Stomach (tissue), 9 donors: Measurements from ENCODE around the gene YWHAG. TPM values are rescaled to one million over a fixed set of nuclear protein-coding genes. Genes with fewer than 3 reads are reported as not detected.
"Not testable (repeated sequence)": the region's sequence is repeated elsewhere in the genome, so short reads cannot be mapped to it uniquely, and the experiment has no call there.

Experiments
- DNase-seq, 2 donors: peaks; one replicate each; pipeline versions ENCODE4 v3.0.0 to v3.0.0-alpha.2; 2013 to 2019
- H3K27ac ChIP-seq, 5 donors: fragments of 200-600 bp in 4 of 5; sonication (generic) in 4 of 5; one replicate each; pipeline ENCODE4 v1.5.1; 2013 to 2019; ENCODE audit warnings: mild to moderate bottlenecking in 1 of 5, moderate library complexity in 1 of 5
- H3K27me3 ChIP-seq, 3 donors: fragments of 200-600 bp; sonication (generic); one replicate each; pipeline ENCODE4 v1.5.1; 2017 to 2019; ENCODE audit warnings: mixed run types in 1 of 3
- H3K36me3 ChIP-seq, 4 donors: fragments of 200-600 bp; sonication (generic); 1 replicate in 3 of 4; 2 replicates in 1 of 4; pipeline ENCODE4 v1.5.1; 2016 to 2019
- H3K4me1 ChIP-seq, 4 donors: fragments of 200-600 bp; sonication (generic); one replicate each; pipeline ENCODE4 v1.5.1; 2016 to 2019
- H3K4me3 ChIP-seq, 4 donors: fragments of 200-600 bp; sonication (generic) in 3 of 4; one replicate each; pipeline ENCODE4 v1.5.1; 2016 to 2019; ENCODE audit warnings: mild to moderate bottlenecking in 1 of 4
- H3K9me3 ChIP-seq, 4 donors: fragments of 200-600 bp; sonication (generic); one replicate each; pipeline ENCODE4 v1.5.1; 2016 to 2019
- CTCF ChIP-seq, 7 experiments: fragments of 450-650 bp in 4 of 7; fragments of 200-600 bp in 3 of 7; sonication (generic) in 3 of 7; IDR thresholded peaks; one replicate each; pipeline ENCODE4 v1.5.1; 2016 to 2019; ENCODE audit warnings: antibody characterized with exemption in 7 of 7, control low read depth in 2 of 7, mild to moderate bottlenecking in 1 of 7
- EP300 ChIP-seq: sonication (generic); formaldehyde crosslinking; IDR thresholded peaks from one replicate; pipeline ENCODE4 v1.6.1; 2017; ENCODE audit warnings: antibody characterized with exemption
- POLR2A ChIP-seq, 4 donors: fragments of 450-650 bp; IDR thresholded peaks; one replicate each; pipeline ENCODE4 v1.6.1; 2016; ENCODE audit warnings: antibody characterized with exemption in 4 of 4, control low read depth in 2 of 4, mild to moderate bottlenecking in 1 of 4, moderate library complexity in 1 of 4
- POLR2AphosphoS5 ChIP-seq, 3 donors: sonication (generic); formaldehyde crosslinking; IDR thresholded peaks; one replicate each; pipeline ENCODE4 v1.6.1; 2016; ENCODE audit warnings: antibody characterized with exemption in 3 of 3
- WGBS, 5 donors: extraction: QIAGEN DNeasy Blood & Tissue Kit in 3 of 5; methylation state at CpG; one replicate each; pipeline versions ENCODE4 v1.1.5 to v1.1.7; 2013 to 2018; 5-methylcytosine and 5-hydroxymethylcytosine counted together
- intact Hi-C: fragments of 100-400 bp; cut with DNase I; formaldehyde crosslinking; loops from one replicate; pipeline ENCODE4 v1.15.1; 2023; ENCODE audit warnings: low total_unique reads
- polyA plus RNA-seq, 3 donors: library from polyadenylated mRNA; stranded (reverse); fragments of 200-250 nt; gene quantifications; one replicate each; pipeline ENCODE4 v1.2.3, GENCODE V29; 2013
- total RNA-seq, 5 donors: library from RNA; depleted of rRNA; stranded (reverse); fragments of >200 nt; gene quantifications; one replicate each; pipeline versions ENCODE4 v1.1.0 to v1.2.3, GENCODE V29; 2014 to 2016
- donor health status: healthy with polysubstance abuse.
- donor health status: Bipolar disorder and iron deficiency.
- donor health status: healthy.

YWHAG gene
- total and polyA plus RNA-seq, 8 donors, result 26.7 to 64.6 (median 45.9) TPM

GRCh38 chr7:76291351-76292212, 67.2 kb downstream of the YWHAG start:
- TF ChIP-seq CTCF (IDR thresholded peaks at IDR 0.05) (peak in 6 of 7 experiments; percentile 53 to 100 (median 98)), POLR2A (IDR thresholded peaks at IDR 0.05) (no peak), EP300 (no peak), POLR2AphosphoS5 (IDR thresholded peaks at IDR 0.05) (peak; percentile 42 to 89 (median 47))
- peak overlapping the region; percentile 26 to 38 (median 33) for H3K4me3 ChIP-seq
- WGBS, 5 donors, result 12 to 17% (median 13%) methylated on average over 29 to 30 of the region's 30 CpGs

GRCh38 chr7:76290847-76291350, 67.9 kb downstream of the YWHAG start:
- DNase-seq, H3K27me3 ChIP-seq, H3K36me3 ChIP-seq, H3K9me3 ChIP-seq, H3K4me3 ChIP-seq, intact Hi-C loops: not testable (repeated sequence)
- WGBS, 5 donors, result 76 to 83% (median 82%) methylated on average over 6 of the region's 6 CpGs
- Histone ChIP-seq H3K4me1 (peaks cover 45 to 51% (median 50%) of the 10 kb centered on the region in 4 donors), H3K27ac (peak overlapping the region; percentile 75 to 99 (median 93))

More at GRCh38 chr7:76291351-76292212, 67.2 kb downstream of the YWHAG start:
- no peaks in the 10 kb centered on the region for H3K9me3 ChIP-seq
- peak; percentile 91 to 96 for DNase-seq
- H3K36me3 ChIP-seq, result no peaks in the 10 kb centered on the region
- intact Hi-C loops, result no loop called here
- H3K27ac ChIP-seq, result peak overlapping the region; percentile 80 to 99 (median 93)
- no peaks in the 10 kb centered on the region for H3K27me3 ChIP-seq
- H3K4me1 ChIP-seq, result peaks cover 47 to 58% (median 55%) of the 10 kb centered on the region in 4 donors

- Histone ChIP-seq H3K9me3 (no peaks in the 10 kb centered on the region), H3K27me3 (peaks cover 0 to 37% (median 19%) of the 10 kb centered on the region in 3 donors), H3K27ac (no peak overlapping the region), H3K36me3 (no peaks in the 10 kb centered on the region), H3K4me1 (peaks cover 21 to 29% (median 24%) of the 10 kb centered on the region in 4 donors), H3K4me3 (no peak overlapping the region)
- DNase-seq, result no peak
- intact Hi-C loops, result no loop called here
- 84 to 90% (median 85%) methylated on average over 14 to 16 of the region's 16 CpGs for WGBS, 5 donors
- TF ChIP-seq POLR2AphosphoS5 (IDR thresholded peaks at IDR 0.05), result no peak
- TF ChIP-seq POLR2A (IDR thresholded peaks at IDR 0.05), result no peak
- no peak for TF ChIP-seq EP300
- TF ChIP-seq CTCF (IDR thresholded peaks at IDR 0.05), result no peak
These were observed 71.9 kb downstream of the YWHAG start for GRCh38 chr7:76286842-76287403.

GRCh38 chr7:76285604-76286374, 73.0 kb downstream of the YWHAG start:
- Histone ChIP-seq H3K9me3 (no peaks in the 10 kb centered on the region), H3K4me3 (no peak overlapping the region), H3K27me3 (peaks cover 0 to 47% (median 28%) of the 10 kb centered on the region in 3 donors), H3K36me3 (no peaks in the 10 kb centered on the region), H3K27ac (no peak overlapping the region), H3K4me1 (peaks cover 16 to 28% (median 18%) of the 10 kb centered on the region in 4 donors)
- 78 to 83% (median 81%) methylated on average over 26 to 29 of the region's 29 CpGs for WGBS, 5 donors
- no peak for DNase-seq
- intact Hi-C loops, result no loop called here
- TF ChIP-seq POLR2A (IDR thresholded peaks at IDR 0.05) (no peak), CTCF (IDR thresholded peaks at IDR 0.05) (no peak), POLR2AphosphoS5 (IDR thresholded peaks at IDR 0.05) (no peak), EP300 (no peak)
